Posterior cingulate gyrus (tissue), 11 donors: ENCODE results near the gene PSMA7.

ENCODE experiments used
- DNase-seq, 10 donors: peaks; one replicate each; pipeline versions ENCODE4 v3.0.0 to v3.0.0-alpha.2; 2020 to 2021; ENCODE audit warnings: mixed read lengths in 3 of 10
- intact Hi-C: fragments of 100-400 bp; cut with DNase I; formaldehyde crosslinking; loops from one replicate; pipeline ENCODE4 v1.15.1; 2023

PSMA7 gene

DNA sequence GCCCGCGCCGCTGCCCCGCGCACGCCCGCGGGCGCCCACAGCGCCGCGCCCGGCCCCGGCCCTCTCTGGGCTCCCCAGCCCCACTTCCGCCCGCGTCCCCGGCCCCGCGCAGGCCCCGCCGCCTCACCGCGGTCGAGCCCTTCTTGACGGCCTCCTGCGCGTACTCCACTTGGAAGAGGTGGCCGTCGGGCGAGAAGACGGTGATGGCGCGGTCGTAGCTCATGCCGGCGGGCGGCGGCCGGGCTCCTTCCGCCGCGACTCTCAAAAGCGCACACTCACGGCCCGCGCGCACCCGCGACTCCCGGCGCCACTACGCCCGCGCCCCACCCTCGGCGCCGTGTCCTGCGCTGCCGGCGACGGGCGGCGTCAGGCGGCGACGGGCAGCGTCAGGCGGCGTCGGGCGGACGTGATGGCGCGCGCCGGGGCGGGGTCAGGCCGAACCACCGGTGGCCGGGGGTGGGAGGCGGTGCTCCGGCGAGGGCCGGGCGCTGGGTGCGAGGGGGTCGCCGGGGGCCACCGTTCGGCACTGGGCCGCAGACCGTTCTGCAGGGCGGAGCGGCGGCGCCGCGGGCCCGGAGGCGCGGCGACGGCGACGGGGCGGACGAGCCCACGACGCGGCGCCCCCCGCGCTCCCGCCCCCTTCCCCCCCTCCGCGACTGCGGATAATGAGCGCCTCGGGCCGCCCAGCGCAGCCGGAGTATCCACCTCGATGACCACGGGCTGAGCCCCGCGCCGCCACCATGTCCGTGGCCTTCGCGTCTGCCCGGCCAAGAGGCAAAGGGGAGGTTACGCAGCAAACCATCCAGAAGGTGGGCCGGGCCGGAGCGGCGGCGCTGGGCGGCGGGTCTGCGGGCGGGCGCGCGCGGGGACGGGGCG is at the start of gene PSMA7, which contains the start of gene SS18L1:
PSMA7 (minus strand) TSS at position 314 of the 876 bp plus-strand sequence; CDS start at position 223, 91 bp downstream.
SS18L1 (plus strand) TSS at position 689 of the 876 bp plus-strand sequence; CDS start at position 741, 52 bp downstream.
- intact Hi-C loops = loop anchor here (1.0 to 5.0 kb wide), 2 partner anchors 21 to 39 kb away; partner anchors contain the start of genes LSM14B and MTG2
- DNase-seq = peak; percentile 73 to 98 (median 86)

DNA sequence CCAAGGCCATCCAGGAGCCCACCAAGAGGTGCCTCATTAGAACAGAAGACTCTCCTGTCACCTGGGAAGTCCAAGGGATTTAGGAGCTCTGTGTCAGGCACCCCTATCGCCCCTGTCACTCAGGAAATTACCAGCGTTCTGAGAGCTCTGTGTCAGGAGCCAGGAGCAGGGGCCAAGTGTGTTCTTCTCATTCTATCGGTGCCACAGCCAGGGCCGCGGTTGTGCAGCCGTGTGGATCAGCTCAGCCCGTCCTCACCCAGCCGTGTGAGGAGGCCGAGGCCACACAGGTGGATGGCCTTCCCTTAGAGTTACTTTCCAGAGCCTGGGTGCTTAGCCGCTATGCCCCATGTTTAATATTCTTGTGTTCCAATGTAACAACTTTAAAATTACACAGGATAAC is 49.4 kb upstream of the PSMA7 start:
- intact Hi-C loops = no loop called here
- peak in 4 of 10 donors; percentile 23 to 38 (median 35) for DNase-seq

- peak in 4 of 10 donors; percentile 32 to 85 (median 77) for DNase-seq
- intact Hi-C loops = no loop called here
Measured at GRCh38 chr20:62191781-62192559, 48.8 kb upstream of the PSMA7 start.

DNA sequence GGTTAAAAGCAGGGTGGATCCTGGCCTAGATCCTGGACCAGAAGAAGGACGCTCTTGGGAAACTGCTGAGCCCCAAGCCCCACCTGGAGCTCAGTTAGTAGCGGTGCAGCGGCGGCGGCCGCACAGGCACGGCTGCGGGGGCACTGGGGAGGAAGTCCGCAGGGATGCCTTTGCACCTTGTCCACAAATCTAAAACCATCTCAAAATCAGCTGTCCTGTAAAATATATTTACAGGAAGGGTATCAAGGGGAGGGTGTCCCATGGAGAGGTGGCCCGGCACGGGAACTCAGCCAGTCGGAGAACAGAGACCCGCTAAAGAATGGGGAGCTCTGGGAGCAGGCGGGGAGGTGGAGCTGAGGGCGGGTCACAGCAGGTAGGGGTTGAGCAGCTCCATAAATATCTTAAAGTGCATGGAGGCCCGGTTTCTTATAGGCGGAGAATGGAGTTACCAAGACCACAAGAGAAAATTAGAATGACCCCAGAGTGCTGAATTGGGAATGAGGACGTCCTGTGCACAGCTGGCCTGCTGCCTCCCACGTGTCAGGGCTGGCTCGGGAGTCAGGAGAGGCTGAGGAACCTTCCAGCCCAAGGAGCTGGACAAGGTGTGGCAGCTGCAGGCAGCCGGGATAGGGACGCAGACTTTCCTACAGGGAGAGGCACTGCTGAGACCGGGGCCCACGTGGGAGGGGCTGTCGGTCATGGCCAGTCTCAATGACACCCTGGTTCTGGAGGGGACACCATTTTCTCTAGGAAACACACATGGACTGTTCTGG is 47.6 kb upstream of the PSMA7 start:
- DNase-seq = peak in 3 of 10 donors; percentile 49 to 65 (median 56)
- intact Hi-C loops = no loop called here

- intact Hi-C loops = loop anchor here (10.0 kb wide), 1 partner anchor 198 kb away; the partner anchor contains the start of gene RPS21
- DNase-seq = peak in 2 of 10 donors; percentile 3 to 10
Measured at GRCh38 chr20:62186887-62187866, 44.0 kb upstream of the PSMA7 start.

DNA sequence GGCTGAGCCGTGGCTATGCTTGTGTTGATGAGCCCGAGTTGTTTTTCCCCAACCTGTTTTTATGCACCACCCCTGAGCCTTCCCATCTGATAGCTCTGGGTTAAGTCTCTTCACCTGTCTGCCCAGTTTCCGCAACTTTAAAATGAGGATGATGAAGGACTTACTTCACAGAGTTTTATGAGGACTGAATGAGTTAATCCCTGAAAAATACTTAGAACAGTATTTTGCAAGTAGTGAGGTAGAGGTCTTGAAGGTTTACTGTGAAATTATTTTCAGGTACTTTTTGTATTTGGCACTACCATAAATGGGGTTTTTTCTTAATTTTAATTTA is 42.9 kb upstream of the PSMA7 start:
- intact Hi-C loops = loop anchor here (10.0 kb wide), 1 partner anchor 199 kb away; the partner anchor contains the start of gene RPS21
- DNase-seq = peak in 1 of 10 donors; percentile 2

- intact Hi-C loops = loop anchor here (5.0 to 10.0 kb wide), 3 partner anchors 41 to 201 kb away; partner anchors contain the start of genes OSBPL2, PSMA7, RPS21 and SS18L1
Measured at GRCh38 chr20:62183426-62184142, 40.4 kb upstream of the PSMA7 start.

DNA sequence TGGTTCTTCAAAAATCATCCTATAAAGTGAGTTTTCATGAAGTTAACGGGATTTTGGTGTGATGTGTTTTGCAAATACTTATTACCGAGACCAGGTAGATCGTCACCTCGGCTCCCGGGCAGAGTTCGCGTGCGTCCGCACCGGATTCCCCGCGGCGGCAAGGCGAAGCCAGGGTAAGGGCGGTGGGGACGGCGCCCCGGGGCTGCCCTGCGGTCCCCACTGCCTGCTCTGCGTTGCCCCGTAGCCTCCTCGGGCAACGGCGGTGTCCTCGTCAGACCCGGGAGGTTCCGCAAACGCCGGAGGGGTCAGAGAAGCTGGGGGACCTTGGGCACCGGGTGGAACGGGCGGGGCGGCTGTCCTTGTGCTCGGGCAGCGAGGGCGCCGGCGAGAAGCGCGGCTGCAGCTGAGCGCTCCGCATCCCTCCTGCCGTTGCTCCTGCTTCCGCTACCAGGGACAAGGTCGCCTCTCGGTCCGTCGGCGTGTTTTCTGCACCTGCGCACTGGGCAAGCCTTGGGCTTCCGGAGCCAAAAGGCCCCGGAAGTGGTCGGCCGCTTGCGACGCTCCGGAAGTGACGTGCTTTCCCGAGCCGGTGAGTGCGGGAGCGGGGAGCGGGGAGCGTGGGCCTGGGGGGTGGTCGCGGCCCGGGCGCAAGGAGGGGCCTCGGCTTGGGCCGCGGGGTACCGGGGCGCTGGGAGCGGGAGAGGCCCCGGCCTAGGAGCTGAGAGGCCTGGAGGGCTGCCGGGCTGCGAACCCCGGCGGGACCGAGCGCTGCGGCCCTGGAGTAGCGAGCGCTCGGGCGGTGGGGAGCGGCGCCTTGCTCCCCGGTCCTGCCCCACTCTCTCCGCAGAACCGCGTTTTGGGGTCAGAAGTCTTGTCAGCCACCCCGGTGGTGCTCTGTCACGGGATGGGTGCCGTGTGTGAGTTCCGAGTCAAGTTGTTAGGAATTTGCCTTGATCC is 39.6 kb upstream of the PSMA7 start, which contains the start of gene MTG2:
MTG2 (plus strand) TSS at position 560 of the 957 bp plus-strand sequence. CDS start 10,393 bp downstream, outside the sequence.
- intact Hi-C loops = loop anchor here (5.0 to 10.0 kb wide), 3 partner anchors 40 to 202 kb away; partner anchors contain the start of genes OSBPL2, PSMA7, RPS21 and SS18L1
- peak; percentile 89 to 99 (median 92) for DNase-seq

More at GRCh38 chr20:62183426-62184142, 40.4 kb upstream of the PSMA7 start:
- DNase-seq = peak in 3 of 10 donors; percentile 11 to 29 (median 26)

DNA sequence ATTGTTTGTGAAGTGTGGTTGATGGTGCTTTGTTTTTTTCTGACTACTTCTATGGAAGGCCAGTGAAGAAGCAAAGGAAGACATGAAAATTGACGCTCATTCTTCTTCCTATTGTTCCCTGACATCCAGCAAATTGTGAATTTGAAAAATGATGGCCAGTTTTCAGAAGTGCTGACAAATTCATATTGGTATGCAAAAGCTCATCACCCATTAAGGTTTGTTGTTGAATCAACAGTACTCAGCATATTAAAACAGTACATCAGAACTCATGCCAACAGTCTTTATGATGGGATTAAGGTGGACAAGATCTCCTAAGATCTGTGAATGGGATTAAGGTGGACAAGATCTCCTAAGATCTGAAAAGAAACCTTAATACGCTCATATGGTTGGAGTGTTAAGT is 38.6 kb upstream of the PSMA7 start:
- intact Hi-C loops = loop anchor here (5.0 to 10.0 kb wide), 3 partner anchors 40 to 203 kb away; partner anchors contain the start of genes OSBPL2, PSMA7, RPS21 and SS18L1
- no peak for DNase-seq

DNA sequence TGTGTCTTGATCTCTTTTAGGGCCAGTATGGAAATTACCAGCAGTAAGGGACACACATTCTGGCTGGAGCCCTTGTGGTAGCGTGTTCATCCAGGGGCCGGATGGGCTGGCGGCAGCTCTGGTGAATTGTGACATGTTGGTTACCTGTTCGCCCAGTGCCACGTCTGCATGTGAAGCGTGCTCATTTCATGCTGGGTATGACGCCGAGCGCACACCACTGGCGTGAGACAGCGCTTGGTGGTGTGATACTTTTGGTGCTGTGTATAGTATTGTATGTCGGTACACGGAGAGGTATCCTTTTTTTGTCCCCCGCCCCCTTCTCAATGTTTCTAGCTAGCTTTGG is 35.9 kb upstream of the PSMA7 start:
- DNase-seq = peak in 2 of 10 donors; percentile 26 to 52
- intact Hi-C loops = no loop called here

GRCh38 chr20:62178316-62179161 is 35.3 kb upstream of the PSMA7 start:
- DNase-seq = peak in 3 of 10 donors; percentile 45 to 72 (median 72)
- intact Hi-C loops = no loop called here

GRCh38 chr20:62177307-62177706 is 34.1 kb upstream of the PSMA7 start:
- peak in 2 of 10 donors; percentile 13 to 35 for DNase-seq
- intact Hi-C loops = no loop called here

GRCh38 chr20:62176866-62177265 is 33.7 kb upstream of the PSMA7 start:
- intact Hi-C loops = no loop called here
- peak in 2 of 10 donors; percentile 52 to 74 for DNase-seq

- intact Hi-C loops = no loop called here
Measured at GRCh38 chr20:62175711-62176110, 32.5 kb upstream of the PSMA7 start.

DNA sequence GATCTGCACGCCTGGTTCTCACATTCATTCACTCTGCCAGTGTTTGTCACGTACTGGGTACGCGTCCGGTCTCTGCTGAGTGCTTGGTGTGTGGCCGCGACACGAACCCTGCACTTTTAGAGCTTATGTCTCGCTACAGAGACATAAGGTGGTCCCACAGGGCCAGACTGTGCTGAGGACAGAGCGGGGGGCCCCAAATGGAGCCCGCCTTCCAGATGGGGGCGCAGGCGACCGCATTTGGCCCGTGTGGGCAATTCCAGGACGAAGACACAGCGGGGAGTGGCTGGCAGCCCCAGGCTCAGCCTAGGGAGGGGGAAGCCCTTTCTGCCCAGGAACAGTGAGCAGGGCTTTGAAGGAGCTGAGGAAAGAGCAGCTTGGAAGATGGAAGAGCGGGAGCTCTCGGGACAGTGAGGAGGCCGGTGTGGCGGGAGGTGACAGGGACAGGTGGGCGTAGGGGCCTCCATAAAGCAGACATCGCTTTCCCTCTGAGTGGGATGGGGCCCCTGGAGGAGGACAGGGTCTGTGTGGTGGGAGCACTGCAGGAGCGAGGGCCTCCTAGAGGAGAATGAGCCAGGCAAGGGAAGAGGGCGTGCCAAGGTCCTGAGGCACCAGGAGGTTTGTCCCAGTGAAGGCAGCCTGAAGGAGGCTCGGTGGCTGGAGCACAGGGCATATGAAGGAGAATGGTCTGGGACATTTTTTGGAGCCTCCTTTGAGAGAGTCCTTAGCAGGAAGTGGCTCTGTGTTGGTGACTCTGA is 31.9 kb upstream of the PSMA7 start:
- peak in 2 of 10 donors; percentile 22 to 49 for DNase-seq
- intact Hi-C loops = no loop called here

More at GRCh38 chr20:62175711-62176110, 32.5 kb upstream of the PSMA7 start:
- peak in 2 of 10 donors; percentile 52 to 61 for DNase-seq
